GM18499 (cell line): ENCODE measurements around the gene ERO1B.
A peak's percentile ranks its signal among the peaks of the same experiment; 100 is the strongest.
"Not testable (repeated sequence)": the region's sequence is repeated elsewhere in the genome, so short reads cannot be mapped to it uniquely, and the experiment has no call there.

Experiments
- ATAC-seq: cut with Tn5 transposase; IDR thresholded peaks from one replicate; pipeline ENCODE4 v1.9.1; 2021; ENCODE audit warnings: moderate number of reproducible peaks; ENCODE audit not compliant: insufficient read depth, unreplicated experiment

Gene ERO1B

DNA sequence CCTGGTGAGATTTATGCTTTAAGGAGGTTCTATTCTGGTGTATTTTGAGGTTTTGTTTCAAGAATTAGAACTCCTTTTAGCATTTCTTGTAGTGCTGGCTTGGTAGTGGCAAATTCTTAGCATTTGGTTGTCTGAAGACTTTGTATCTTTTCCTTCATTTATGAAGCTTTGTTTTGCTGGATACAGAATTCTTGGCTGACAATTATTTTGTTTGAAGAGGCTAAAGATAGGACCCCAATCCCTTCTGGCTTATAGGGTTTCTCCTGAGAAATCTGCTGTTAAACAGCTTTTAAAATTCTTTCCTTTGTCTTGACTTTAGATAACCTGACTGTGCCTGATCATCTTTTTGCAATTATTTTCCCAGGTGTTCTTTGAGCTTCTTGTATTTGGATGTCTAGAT, 80.8 kb downstream of the ERO1B start:
- no peak for ATAC-seq

DNA sequence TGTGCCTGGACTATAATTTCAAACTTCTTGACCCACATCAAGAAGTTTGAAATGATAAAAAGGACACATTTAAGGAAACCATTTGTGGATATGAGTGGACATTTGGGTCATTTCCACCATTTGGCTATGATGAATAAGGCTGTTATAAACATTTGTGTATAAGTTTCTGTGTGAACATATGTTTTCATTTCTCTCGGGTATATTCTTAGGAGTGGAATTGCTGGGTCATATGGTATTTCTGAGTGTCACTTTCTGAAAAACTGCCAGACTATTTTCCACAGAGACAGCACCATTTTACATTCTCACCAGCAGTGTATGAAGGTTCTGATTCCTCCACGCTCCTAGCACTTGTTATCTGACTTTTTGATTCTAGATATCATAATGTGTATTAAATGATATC, 88.6 kb downstream of the ERO1B start:
- ATAC-seq, result no peak

DNA sequence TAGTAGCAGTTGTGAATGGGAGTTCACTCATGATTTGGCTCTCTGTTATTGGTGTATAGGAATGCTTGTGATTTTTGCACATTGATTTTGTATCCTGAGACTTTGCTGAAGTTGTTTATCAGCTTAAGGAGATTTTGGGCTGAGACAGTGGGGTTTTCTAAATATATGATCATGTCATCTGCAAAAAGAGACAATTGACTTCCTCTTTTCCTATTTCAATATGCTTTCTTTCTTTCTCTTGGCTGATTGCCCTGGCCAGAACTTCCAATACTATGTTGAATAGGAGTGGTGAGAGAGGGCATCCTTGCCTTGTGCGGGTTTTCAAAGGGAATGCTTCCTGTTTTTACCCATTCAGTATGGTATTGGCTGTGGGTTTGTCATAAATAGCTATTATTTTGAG, 93.7 kb downstream of the ERO1B start:
- ATAC-seq, result not testable (repeated sequence)

DNA sequence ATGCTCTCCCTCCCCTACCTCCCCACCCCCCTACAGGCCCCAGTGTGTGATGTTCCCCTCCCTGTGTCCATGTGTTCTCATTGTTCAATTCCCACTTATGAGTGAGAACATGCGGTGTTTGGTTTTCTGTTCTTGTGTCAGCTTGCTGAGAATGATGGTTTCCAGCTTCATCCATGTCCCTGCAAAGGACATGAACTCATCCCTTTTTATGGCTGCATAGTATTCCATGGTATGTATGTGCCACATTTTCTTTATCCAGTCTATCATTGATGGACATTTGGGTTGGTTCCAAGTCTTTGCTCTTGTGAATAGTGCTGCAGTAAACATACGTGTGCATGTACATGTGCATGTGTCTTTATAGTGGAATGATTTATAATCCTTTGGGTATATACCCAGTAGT, 95.3 kb downstream of the ERO1B start:
- not testable (repeated sequence) for ATAC-seq

DNA sequence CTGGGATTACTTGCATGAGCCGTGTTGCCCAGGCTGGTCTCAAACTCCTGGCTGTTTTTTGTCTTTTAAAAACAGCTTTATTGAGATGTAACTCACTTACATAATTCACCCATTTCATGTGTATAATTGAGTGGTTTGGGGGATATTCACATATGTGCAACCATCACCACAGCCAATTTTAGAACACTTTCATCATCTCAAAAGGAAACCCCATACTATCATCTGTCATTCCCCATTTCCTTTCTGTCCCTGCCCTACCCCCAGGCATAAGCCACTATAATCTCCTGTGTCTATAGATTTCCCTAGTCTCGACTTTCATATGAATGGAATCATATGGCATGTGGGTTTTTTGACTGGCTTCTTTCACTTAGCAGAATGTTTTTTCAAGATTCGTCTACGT, 96.1 kb downstream of the ERO1B start:
- no peak for ATAC-seq

DNA sequence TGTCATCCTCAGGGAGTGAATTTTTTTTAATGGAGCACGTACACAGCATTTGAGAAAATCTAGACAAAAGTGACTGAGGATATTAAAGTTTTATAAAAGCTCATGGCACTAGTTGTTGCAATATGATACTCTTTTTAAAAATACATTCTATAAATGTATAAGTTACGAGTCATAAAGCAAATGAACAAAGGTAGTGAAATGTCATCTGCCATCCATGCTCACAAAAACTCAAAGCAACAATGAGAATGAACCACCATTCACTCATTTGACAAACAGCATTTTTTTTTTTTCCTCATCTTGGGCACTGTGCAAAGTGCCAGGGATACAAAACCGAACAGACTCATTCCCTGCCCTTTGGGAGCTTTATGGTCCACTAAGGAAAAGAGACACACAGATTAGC, 100.7 kb downstream of the ERO1B start:
- no peak for ATAC-seq

DNA sequence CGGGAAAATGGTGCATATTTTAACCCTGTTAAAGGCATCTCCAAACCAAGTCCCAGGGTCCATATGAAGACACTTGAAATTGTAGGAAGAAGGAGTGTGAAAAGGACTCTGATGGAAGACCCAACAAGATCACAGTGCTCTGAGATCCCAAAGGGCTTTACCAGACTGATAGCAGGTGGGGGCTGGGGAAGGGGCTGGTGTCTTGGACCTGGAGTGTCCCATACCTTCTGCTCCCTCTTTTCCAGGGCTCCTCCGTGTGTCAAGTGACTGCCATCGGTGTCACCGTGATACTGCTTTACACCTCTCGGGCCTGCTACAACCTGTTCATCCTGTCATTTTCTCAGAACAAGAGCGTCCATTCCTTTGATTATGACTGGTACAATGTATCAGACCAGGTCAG, 102.1 kb downstream of the ERO1B start:
- ATAC-seq, result no peak

DNA sequence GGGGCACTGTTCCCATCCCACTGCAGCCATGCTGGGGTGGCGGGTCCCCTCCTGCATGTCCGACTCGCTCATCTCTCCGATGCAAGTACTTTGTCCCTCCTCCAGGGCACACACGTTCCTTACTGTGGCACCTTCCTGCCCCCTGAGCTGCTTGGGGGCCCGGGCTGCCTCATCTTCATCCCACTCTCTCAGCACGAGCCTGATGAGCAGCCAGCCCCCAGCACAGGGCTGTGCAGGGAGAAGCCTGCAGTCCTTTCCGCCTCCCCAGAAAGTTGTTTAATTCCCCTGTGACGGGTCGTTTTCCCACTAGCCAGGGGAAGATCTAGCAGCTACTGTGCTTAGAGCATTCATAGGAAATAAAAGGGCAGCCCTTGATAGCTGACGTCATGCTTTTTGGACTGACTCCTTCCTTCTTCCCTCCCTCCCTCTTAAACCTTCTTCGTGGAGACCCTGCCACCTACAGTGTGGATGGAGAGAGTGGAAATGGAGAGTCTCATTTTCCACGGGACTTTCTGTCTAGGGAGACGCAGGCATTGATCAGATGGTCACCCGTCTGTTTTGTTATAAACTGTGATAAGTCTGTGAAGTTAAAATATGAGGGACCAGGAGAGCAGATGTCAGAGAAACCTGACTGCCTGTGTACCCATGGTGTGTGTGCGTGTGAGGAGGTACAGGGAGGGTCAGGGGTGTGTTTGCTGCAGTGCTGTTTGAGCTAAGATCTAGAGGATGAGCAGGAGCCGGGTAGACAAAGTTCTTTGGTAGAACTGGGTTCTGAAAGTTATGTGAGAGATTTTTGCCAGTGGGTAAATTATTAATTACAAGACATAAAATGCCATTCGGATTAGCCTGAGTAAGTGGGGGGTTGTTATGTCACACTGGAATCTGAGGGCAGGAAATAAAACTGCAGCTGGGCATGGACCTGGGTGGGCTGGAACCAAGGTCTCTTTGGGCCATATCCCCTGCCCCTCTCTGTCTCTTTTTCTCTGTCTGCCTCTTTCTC, 105.1 kb downstream of the ERO1B start:
- no peak for ATAC-seq

DNA sequence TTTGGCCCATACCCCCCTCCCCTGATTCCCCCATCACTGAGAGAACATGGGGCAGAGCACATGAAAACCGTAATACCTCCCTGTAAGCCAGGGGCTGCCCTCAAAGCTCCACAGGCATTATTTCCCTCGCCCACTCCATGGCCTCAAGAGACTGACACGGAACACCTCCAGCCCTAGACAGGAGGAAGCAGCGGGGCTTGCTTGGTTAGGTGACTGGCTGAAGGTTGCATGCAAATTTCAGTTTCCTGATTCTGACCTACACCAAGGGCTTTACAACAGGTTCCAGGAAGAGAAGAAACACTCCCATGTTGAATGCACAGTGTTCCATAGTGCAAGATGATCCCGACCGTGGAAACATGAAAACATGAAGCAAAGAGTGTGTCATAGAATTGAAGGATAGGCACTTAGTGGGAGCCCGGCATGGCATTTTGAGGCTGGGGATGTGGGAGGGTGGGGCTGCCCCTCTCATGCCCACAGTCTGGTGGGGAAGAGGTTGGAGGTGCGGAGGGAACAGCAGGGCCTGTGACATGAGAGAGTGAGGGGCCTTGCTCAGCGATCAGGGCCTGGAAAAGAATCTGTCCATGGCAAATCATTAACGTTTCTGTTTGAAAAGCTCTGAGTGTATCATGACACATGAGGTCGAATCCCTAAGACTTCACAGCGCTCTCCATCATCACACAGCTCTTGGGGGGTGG, 106.0 kb downstream of the ERO1B start:
- peak; percentile 63 for ATAC-seq

DNA sequence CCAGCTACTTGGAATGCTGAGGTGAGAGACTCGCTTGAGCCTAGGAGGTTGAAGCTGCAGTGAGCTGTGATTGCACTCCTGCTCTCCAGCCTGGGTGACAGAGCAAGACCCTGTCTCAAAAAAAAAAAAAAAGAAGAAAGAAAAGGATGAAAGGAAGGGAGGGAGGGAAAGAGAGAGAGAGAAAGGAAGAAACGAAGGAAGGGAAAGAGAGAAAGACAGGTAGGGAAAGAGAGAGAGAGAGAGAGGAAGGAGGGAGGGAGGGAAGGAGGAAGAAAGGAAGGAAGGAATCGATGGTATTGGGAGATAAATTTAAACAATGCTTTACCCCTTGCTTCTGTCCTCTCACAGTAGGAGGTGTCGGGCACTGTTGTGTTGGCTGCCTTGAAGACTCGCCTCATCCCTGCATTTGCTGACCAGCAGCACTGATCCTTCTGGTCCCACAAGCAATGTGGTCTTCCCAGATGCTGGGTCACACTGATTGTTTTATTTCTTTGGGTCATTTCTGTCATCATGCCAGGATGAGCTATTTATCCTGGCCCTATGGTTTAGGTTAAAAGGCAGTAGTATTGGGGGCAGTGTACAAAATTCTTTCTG, 108.5 kb downstream of the ERO1B start:
- ATAC-seq, result no peak

DNA sequence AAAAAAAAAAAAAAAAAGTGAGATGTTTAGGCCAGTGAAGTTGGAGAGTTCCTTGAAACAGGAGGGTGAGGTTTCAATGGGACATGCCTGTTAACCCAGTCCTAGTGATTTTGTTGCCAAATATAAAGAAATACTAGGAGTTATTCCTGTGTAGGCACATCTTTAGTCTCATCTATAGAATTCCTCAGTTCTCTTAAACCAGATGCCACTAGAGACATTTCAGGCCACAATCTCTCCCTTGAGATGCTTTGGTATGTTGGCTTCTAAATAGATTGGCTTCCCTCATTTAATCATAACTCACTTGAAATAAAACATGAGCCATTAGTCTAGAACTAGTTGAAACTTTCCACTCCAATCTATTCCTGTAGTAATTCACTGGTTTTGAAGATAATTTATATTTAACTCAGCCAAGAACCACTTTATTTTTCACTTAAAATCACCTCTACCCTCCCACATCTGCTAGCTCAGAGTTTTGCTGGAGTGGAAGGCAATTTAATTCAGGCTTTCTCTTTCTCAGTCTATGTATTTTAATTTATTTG, 109.6 kb downstream of the ERO1B start:
- ATAC-seq, result no peak

DNA sequence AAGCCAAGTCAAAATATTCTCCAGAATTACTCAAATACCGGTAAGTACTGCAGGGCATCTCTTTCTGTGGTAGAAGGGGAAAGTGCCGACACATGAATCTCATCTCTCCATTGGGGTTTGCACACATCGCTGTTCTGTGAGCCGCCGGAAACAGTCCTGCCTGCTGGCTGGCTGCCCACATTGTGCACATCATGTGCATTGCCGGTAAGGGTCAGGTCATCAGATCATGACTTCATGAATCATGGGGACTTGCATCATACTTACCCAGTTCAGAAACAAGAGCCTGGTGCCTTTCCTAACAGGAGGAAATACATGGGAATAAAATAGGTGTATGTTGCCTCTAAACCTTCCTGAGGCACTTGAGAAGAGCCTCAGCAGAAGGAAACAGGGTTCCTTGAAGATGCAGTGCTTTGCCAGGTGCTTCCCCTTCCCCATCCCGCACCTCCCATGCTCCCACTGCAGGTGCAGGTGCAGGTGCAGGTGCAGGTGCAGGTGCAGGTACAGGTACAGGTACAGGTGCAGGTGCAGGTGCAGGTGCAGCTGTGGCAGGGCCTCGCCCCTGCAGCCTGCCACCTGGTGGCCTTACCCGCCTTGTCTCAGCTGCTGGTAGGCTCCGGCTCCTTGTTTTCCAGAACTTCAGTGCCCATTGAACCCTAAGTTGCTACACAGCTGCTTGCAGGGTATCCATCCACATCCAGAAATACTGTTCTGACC, 112.9 kb downstream of the ERO1B start:
- no peak for ATAC-seq

DNA sequence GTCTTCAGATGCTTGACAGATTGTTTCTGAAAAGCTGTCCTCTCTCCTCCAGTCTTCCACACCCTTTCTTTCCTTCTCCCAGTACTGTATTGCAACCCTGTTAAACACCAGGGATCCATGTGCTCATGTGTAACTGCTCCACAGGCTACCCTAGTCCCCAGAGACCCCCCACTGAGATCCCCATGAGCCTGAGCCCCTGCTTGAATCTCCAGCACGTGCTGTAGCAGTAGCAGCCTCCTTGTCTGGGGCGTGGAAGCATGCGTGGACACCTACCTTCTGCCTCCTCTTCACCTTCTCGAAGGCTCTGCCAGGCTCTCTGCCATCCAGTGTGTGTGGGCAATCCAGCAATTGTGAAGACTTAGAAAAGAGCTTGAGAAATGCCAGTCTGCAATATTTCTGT, 114.2 kb downstream of the ERO1B start:
- ATAC-seq, result no peak

DNA sequence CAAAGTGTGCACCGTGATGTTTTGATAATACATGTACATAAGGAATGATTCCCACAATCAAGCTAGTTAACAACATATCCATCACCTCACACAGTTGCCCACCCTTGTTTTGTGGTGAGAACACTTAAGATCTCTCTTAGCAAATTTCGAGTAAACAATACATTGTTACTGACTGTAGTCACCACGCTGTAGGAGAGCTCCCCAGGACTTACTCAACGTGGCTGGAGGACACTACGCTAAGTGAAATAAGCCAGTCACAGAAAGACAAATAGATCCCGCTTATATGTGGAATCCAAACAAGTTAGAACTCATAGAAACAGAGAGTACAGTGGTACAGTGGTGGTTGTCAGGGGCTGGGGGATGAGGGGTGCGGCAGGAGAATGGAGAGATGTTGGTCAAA, 114.6 kb downstream of the ERO1B start:
- ATAC-seq, result no peak

DNA sequence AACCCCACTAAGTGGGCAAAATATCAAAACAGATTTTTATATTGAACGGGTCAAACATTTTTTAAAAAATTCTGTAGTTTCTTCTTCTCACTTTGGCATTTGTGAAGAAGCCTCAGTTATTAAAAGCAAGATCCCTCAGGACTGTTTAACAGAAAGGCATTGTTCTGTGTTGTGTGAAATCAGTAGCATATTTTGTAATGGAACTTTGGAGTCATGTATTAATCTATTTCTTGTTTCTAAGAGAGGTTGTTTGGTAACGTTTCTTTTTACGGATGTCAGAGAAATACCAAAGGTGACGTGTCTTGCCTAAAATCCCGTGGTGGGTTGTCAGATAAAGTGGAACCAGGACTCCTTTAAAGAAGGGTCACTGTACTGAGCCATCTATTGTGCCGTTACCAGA, 115.7 kb downstream of the ERO1B start:
- ATAC-seq, result no peak
